Activated T-cell treated with anti-CD3 and anti-CD28 coated beads, Interleukin-2, amount 50 U/mL, for 48 hours (primary cell): ENCODE measurements around the gene IBTK.
"Not testable (repeated sequence)": the region's sequence is repeated elsewhere in the genome, so short reads cannot be mapped to it uniquely, and the experiment has no call there.

Source experiments
- DNase-seq, 2 experiments: peaks; one replicate each; pipeline ENCODE4 v3.0.0-alpha.2; 2020

Gene IBTK

DNA sequence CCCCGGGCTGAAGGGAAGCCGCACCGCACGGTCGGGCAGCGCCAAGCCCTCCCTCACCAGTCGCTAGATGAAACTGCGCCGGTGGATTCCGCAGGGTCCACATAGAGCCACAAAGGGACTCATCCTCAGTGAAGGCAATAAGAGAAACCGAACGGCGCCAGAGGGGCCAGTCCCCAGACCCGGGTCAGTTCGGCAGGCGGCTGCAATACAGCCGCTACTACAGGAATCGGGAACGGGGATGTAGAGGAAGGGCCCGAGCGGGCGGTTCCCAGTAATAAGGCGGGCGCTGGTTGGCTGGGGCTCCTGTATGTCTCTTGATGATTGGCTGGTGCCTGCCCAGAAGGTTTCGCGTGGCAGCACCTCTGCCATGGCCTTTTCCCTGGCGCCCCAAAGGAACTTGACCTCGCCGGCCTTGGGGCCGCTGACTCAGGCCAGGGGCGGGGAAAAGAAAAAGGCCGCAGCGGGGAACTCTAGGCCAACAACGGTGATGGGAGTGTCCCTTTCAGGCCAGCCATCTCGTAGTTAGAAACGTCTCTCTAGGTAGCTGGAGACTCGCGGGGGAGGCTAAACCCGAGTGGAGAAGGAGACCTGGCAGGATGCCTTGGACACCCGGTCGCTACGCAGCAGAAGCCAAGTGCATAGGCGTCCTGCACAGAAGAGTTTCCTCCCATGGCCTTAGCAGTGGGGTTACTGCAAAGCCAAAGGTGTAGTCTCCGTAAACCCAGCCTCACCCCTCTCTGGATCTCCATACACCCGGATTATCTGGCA lies at the start of gene IBTK:
TSS of gene IBTK (minus strand) at position 240 of the 768 bp plus-strand sequence. CDS start 7,258 bp downstream, outside the sequence.
- peak; percentile 92 to 95 for DNase-seq

- DNase-seq: no peak
Observed at GRCh38 chr6:82283771-82284410, 36.3 kb upstream of the IBTK start.

DNA sequence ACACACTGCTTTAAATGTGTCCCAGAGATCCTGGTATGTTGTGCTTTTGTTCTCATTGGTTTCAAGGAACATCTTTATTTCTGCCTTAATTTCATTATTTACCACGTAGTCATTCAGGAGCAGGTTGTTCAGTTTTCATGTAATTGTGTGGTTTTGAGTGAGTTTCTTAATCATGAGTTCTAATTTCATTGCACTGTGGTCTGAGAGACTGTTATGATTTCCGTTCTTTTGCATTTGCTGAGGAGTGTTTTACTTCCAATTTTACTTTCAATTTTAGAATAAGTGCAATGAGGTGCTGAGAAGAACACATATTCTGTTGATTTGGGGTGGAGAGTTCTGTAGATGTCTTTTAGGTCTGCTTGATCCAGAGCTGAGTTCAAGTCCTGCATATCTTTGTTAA lies 34.0 kb upstream of the IBTK start:
- not testable (repeated sequence) for DNase-seq

DNA sequence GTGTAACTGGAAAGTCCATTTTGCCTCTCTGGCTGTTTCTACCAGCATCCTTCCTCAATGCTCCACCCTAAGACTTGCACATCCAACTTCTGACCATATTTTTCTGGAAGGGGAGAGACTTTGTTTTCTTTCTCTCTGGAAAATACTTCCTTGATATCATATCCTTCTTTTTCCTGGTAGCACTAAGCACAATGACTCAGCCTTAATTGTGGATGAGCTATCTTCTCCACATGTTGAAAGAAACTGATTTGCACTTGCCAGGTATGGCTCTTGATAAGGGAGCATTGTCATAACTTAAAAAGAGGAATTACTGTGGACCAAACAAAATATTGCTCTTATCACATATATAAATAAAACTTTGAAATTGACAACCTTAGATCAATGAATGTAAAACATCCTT lies 30.1 kb upstream of the IBTK start:
- DNase-seq: no peak

- no peak for DNase-seq
Observed at GRCh38 chr6:82275686-82276085, 28.1 kb upstream of the IBTK start.

DNA sequence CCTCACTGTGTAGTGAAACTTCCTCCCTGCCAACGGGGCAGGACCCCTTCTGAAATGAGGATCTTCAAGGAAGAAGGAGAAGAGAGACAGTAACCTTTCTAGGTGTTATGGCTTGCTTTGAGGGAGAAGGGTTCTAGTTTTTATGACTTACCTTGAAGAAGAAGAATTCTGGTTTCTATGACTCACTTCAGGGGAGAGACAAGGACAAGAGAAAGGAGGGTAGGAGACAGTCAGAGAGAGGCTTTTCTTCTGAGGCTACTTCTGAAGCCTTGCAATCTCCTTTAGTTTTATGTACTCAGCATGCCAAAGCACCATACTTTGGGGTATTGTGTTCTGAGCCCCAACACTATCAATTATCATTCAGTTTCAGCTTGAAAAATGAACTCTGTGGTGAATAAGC lies 25.8 kb upstream of the IBTK start:
- no peak for DNase-seq

GRCh38 chr6:82270881-82271635 lies 23.5 kb upstream of the IBTK start:
- no peak for DNase-seq

GRCh38 chr6:82268301-82268846 lies 20.8 kb upstream of the IBTK start:
- DNase-seq: no peak

GRCh38 chr6:82264824-82265223 lies 17.3 kb upstream of the IBTK start:
- no peak for DNase-seq

GRCh38 chr6:82264321-82264720 lies 16.8 kb upstream of the IBTK start:
- DNase-seq: no peak

DNA sequence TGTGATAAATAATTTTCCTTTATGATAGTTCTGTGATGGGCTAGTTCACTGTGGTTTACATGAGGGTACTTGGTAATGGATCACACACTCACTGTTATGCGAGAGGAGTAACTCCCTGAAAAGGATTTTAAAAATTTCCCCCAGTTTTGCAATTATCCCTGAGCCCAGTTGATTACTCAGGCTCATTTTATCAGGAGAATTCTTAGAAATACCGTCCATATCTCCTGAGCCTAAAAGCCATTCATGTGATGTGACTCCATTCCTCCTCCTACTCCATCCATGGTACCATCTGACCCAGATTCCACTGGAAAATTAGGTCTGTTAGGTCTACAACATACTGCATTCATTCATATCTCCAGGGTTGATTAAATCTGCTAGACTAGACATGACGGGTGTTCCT lies 16.4 kb upstream of the IBTK start:
- DNase-seq: no peak

DNA sequence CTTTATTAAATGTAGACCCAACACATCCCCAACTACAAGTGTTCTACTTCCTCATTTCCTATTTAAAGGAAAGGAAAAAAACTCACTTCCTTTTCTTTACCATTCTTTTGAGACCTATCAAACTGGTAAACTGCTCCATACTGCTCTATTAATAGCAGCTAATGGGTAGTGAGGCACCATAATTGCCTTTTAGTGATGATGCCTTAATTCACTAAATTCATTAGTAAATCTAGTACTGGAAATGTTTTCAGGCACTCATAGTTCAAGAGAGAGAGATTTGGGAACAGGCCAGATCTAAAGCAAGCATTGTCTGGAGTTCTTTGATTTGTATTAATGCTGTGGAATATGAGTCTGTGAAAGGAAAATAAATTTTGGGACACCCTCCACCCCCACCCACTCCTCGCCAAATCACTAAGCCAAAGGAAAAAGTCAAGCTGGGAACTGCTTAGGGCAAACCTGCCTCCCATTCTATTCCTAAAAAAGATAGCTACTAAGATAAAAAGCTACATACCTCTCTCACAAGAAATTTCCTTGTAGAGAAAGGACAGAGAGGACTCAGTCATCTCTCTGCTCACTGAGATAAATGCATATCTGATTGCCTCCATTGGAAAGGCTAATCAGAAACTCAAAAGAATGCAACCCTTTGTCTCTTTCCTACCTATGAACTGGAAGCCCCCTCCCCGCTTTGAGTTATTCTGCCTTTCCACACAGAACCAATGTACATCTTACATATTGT lies 13.6 kb upstream of the IBTK start:
- DNase-seq: no peak

- no peak for DNase-seq
Observed at GRCh38 chr6:82259389-82259788, 11.8 kb upstream of the IBTK start.

- DNase-seq: no peak
Observed at GRCh38 chr6:82257088-82257774, 9.7 kb upstream of the IBTK start.

DNA sequence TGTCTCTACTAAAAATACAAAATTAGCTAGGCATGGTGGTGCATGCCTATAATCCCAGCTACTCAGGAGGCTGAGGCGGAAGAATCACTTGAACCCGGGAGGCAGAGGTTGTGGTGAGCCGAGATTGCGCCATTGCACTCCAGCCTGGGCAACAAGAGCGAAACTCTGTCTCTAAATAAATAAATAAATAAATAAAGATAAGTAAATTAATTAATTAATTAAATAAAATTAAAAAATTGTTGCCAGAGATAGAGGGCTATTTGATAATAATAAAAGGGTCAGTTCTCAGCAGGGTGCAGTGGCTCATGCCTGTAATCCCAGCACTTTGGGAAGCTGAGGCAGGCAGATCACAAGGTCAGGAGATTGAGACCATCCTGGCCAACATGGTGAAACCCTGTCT lies 7.2 kb upstream of the IBTK start:
- not testable (repeated sequence) for DNase-seq

DNA sequence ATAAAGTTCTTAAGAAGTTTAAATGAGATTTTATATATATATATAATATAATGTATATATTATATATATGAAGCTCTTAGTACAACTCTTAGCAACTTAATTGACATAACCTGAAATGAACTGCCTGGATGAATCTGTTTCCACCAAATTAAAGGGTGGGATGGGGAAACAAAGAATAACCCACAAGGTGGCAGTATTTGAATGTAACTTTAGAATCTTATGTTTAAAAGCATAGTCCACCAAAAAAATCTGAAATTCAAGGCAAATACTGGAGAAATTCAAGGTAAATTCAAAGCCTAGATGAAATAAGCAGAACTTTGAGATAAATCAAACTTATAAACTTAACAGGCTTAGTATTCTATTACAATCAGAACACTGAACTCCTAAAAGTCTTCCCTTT lies 4.4 kb upstream of the IBTK start:
- DNase-seq: no peak

- no peak for DNase-seq
Observed at GRCh38 chr6:82249381-82250253, 2.1 kb upstream of the IBTK start.

GRCh38 chr6:82248273-82248735 lies 760 bp upstream of the IBTK start:
- peak in 1 of 2 experiments; percentile 29 for DNase-seq

DNA sequence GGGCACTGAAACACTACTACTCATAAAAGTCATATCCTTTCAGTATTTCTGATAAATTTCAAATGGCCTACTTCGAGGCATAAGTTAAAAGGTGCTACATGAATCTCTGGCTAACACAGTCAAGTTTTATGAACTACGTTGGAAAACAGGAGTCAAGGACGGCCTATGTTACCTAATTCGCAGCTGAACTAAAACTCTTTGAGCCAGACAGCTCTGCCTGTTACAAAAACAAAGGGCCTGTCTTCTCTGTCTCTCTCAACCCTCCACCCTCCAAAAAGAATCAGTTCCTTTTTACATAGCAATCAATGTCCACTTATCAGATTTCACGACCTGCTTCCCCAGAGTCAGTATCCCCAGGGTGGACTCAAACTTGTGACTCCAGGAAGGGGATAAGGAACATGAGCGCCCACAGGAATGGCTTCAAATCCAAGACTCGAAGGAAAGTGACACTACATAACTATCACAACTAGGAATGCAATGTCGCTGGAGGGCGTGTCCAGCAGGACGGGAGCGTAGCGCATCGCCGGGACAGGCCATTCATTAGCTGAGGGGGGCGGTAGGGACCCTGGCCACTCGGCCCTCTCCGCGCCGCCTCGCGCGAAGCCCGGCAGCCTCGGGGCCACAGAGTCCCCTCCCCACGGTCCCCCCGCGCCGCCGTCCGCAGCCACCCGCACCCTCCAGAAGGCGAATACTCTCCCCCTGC lies 591 bp downstream of the IBTK start:
- no peak for DNase-seq

DNA sequence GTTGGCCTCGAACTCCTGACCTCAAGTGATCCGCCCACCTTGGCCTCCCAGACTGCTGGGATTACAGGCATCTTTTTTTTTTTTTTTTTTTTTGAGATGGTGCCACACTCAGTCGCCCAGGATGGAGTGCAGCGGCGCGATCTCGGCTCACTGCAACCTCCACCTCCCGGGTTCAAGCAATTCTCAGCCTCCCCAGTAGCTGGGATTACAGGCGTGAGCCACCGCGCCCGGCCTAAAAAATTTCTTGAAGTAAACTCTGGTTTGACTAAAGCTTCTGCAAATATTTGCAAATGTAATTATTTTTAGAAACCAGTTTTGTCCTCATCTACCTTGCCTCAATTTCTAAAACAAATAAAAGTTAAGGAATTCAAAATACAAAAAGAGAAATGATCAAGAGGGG lies 1.2 kb downstream of the IBTK start:
- DNase-seq: no peak
